GM12891 (cell line): ENCODE data around the gene MARCHF3.

Experiments
- PAX5 ChIP-seq: IDR thresholded peaks from 2 replicates; pipeline ENCODE4 v1.6.1; 2011; ENCODE audit warnings: low read length, moderate library complexity, mild to moderate bottlenecking; ENCODE audit not compliant: insufficient read depth, severe bottlenecking
- POLR2A ChIP-seq: IDR thresholded peaks from 2 replicates; pipeline ENCODE4 v1.6.1; 2011; ENCODE audit warnings: low read depth, low read length, control low read depth
- POLR2AphosphoS5 ChIP-seq: IDR thresholded peaks from 2 replicates; pipeline ENCODE4 v1.6.1; 2011; ENCODE audit warnings: low read depth, low read length, control low read depth
- SPI1 ChIP-seq: IDR thresholded peaks from 2 replicates; pipeline ENCODE4 v1.6.1; 2011; ENCODE audit warnings: low read depth, low read length, control low read depth
- TAF1 ChIP-seq: IDR thresholded peaks from 2 replicates; pipeline ENCODE4 v1.6.1; 2011; ENCODE audit warnings: low read depth, low read length, control low read depth

DNA sequence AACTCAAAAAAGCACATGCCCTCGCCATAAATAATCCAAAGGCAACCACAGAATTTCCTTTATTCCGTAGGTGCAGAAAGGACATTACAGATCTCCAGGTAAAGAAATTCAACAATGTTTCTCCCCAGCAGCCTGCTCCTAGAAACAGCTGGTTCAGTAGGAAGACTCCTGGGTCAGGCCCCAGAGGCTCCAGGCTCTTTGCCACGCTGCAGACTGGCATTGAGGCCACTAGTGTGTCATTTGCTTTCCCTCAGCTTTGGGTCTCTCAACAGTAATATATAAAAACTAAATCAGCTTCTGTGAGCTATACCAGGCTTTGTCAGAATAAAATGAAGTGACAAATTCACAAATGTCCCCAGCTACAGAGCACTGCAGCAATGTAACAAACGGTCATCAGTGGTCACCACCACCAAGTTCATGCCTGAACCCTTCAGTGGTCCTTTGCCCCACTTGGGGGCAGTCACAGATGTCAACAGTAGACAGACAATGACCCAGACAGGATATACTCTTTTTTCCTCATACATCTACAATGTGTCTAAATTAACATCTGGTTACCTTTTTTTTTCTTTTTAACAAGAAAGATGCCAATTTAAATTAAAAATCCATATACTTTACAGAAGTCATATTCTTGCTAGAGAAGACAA lies 93.5 kb downstream of the MARCHF3 start:
- TF ChIP-seq POLR2A (no peak), POLR2AphosphoS5 (no peak), TAF1 (no peak), SPI1 (no peak), PAX5 (no peak)
